MCF 10A (cell line): ENCODE measurements around the gene DXO. TPM values are rescaled to one million over a fixed set of nuclear protein-coding genes. Genes with fewer than 3 reads are reported as not detected.
"Not testable (repeated sequence)": the region's sequence is repeated elsewhere in the genome, so short reads cannot be mapped to it uniquely, and the experiment has no call there.

Source experiments
- BruUV-seq: library from RNA; stranded (reverse); fragments of 400-500 nt; replicated peaks from 2 replicates; lab custom pipeline; 2021; lab: Mats Ljungman, UMichigan
- CTCF ChIA-PET: fragments of 300-600 bp; sonication (Branson Sonifier 250); formaldehyde crosslinking; extraction: SDS; loops from one replicate; lab custom pipeline; 2021; ENCODE audit warnings: antibody characterized with exemption, inconsistent platforms; lab: Yijun Ruan, JAX
- POLR2A ChIA-PET: fragments of 300-600, 350-650 bp; sonication (Branson Sonifier 250); formaldehyde crosslinking; extraction: SDS; loops from one replicate; lab custom pipeline; 2020; ENCODE audit warnings: antibody characterized with exemption, inconsistent platforms; lab: Yijun Ruan, JAX
- DNase-seq: peaks from one replicate; pipeline ENCODE4 v3.0.0-alpha.2; 2018; ENCODE audit not compliant: unreplicated experiment
- H3K27ac Mint-ChIP-seq: one replicate; pipeline ENCODE4 v1.8.0; 2022; ENCODE audit warnings: mild to moderate bottlenecking, low read depth, mixed read lengths; ENCODE audit not compliant: unreplicated experiment
- H3K27me3 Mint-ChIP-seq: one replicate; pipeline ENCODE4 v1.8.0; 2022; ENCODE audit warnings: mixed read lengths; ENCODE audit not compliant: insufficient read depth, unreplicated experiment
- H3K36me3 Mint-ChIP-seq: one replicate; pipeline ENCODE4 v1.8.0; 2022; ENCODE audit warnings: mild to moderate bottlenecking, moderate library complexity, mixed read lengths; ENCODE audit not compliant: insufficient read depth, unreplicated experiment
- H3K4me1 Mint-ChIP-seq: one replicate; pipeline ENCODE4 v1.8.0; 2022; ENCODE audit warnings: mixed read lengths; ENCODE audit not compliant: insufficient read depth, unreplicated experiment
- H3K4me3 Mint-ChIP-seq: one replicate; pipeline ENCODE4 v1.8.0; 2022; ENCODE audit warnings: mild to moderate bottlenecking, moderate library complexity, mixed read lengths; ENCODE audit not compliant: unreplicated experiment
- H3K9me3 Mint-ChIP-seq: one replicate; pipeline ENCODE4 v1.8.0; 2022; ENCODE audit warnings: mixed read lengths; ENCODE audit not compliant: unreplicated experiment
- intact Hi-C: fragments of 100-400 bp; cut with micrococcal nuclease; formaldehyde crosslinking; loops from 2 replicates; pipeline ENCODE4 v1.14.1; 2022
- total RNA-seq: library from RNA; stranded (reverse); gene quantifications from 2 replicates; pipeline ENCODE4 v1.2.3, GENCODE V29; 2022

Gene DXO
- total RNA-seq, 1 experiment from 2014 or later: 41.4 TPM

DNA sequence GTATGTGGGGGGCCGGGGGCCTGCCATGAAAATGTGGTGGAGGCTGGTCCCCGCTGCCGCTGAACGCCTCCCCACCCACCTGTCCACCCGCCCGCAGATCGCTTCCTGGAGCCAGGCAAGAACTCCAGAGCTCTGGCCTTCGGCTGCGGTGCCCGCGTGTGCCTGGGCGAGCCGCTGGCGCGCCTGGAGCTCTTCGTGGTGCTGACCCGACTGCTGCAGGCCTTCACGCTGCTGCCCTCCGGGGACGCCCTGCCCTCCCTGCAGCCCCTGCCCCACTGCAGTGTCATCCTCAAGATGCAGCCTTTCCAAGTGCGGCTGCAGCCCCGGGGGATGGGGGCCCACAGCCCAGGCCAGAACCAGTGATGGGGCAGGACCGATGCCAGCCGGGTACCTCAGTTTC, 36.1 kb upstream of the DXO start:
- H3K27ac Mint-ChIP-seq, H3K27me3 Mint-ChIP-seq, BruUV-seq, intact Hi-C loops, POLR2A ChIA-PET, DNase-seq, CTCF ChIA-PET, H3K36me3 Mint-ChIP-seq, H3K4me1 Mint-ChIP-seq, H3K4me3 Mint-ChIP-seq, H3K9me3 Mint-ChIP-seq: not testable (repeated sequence)

DNA sequence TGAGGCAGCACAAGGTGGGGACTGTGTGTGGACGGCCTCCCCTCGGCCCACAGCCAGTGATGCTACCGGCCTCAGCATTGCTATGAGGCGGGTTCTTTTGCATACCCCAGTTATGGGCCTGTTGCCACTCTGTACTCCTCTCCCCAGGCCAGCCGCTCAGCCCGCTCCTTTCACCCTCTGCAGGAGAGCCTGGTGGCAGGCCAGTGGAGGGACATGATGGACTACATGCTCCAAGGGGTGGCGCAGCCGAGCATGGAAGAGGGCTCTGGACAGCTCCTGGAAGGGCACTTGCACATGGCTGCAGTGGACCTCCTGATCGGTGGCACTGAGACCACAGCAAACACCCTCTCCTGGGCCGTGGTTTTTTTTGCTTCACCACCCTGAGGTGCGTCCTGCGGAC, 35.1 kb upstream of the DXO start:
- BruUV-seq, intact Hi-C loops, H3K4me3 Mint-ChIP-seq, H3K36me3 Mint-ChIP-seq, POLR2A ChIA-PET, H3K4me1 Mint-ChIP-seq, H3K27ac Mint-ChIP-seq, H3K9me3 Mint-ChIP-seq, H3K27me3 Mint-ChIP-seq, CTCF ChIA-PET, DNase-seq: not testable (repeated sequence)

DNA sequence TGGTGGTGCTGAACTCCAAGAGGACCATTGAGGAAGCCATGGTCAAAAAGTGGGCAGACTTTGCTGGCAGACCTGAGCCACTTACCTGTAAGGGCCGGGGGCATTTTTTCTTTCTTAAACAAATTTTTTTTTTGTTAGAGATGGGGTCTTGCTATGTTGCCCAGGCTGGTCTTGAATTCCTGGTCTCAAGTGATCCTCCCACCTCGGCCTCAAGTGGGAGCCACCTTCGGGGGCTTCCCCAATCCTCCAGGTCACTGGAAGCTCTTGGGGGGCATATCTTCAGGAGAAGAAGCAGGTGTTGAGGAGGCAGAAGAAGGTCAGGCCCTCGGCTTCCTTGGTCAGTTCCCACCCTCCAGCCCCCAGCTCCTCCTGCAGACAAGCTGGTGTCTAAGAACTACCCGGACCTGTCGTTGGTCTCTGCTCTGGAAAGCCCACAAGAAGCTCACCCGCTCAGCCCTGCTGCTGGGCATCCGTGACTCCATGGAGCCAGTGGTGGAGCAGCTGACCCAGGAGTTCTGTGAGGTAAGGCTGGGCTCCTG, 34.1 kb upstream of the DXO start:
- H3K36me3 Mint-ChIP-seq, H3K9me3 Mint-ChIP-seq, DNase-seq, H3K4me3 Mint-ChIP-seq, CTCF ChIA-PET, H3K27ac Mint-ChIP-seq, BruUV-seq, POLR2A ChIA-PET, H3K27me3 Mint-ChIP-seq, H3K4me1 Mint-ChIP-seq, intact Hi-C loops: not testable (repeated sequence)

DNA sequence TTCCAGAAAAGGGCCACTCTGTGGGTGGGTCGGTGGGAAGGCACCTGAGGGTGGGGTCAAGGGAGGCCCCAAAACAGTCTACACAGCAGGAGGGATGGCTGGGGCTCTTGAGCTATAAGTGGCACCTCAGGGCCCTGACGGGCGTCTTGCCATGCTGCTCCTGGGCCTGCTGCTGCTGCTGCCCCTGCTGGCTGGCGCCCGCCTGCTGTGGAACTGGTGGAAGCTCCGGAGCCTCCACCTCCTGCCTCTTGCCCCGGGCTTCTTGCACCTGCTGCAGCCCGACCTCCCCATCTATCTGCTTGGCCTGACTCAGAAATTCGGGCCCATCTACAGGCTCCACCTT, 33.6 kb upstream of the DXO start:
- H3K9me3 Mint-ChIP-seq, H3K4me1 Mint-ChIP-seq, H3K4me3 Mint-ChIP-seq, POLR2A ChIA-PET, BruUV-seq, H3K27me3 Mint-ChIP-seq, CTCF ChIA-PET, H3K36me3 Mint-ChIP-seq, H3K27ac Mint-ChIP-seq, intact Hi-C loops, DNase-seq: not testable (repeated sequence)

DNA sequence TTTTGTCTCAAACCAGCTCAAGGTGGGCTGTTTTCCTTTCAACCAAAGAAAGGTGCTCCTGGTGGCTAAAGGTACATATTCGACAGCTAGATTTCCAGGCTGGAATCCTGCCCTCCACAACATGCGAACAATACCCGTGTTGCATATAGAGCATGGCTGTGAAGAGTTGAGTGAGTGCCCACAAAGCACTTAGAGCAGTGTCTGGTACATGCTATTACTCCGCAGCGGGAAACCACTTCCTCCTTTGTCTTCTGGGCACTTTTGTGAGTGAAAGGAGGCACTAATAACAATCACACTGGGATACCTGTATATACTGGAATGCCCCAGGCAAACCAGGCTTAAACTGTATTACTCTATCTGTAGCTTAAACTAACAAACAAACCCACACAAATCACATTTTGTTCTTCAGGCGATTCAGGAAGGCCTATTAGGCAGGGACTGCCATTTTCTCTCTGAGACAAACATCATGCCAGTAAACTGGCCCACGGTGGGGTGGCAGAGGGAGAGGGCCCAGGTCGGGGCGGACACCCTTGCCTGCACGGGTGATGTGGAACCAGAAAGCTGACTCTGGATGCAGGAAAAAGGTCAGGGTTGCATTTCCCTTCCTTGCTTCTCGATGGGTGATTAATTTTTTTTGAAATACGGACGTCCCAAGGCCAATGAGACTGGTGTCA, 33.1 kb upstream of the DXO start:
- H3K4me3 Mint-ChIP-seq, H3K36me3 Mint-ChIP-seq, H3K4me1 Mint-ChIP-seq, intact Hi-C loops, H3K9me3 Mint-ChIP-seq, BruUV-seq, POLR2A ChIA-PET, H3K27me3 Mint-ChIP-seq, DNase-seq, CTCF ChIA-PET, H3K27ac Mint-ChIP-seq: not testable (repeated sequence)

DNA sequence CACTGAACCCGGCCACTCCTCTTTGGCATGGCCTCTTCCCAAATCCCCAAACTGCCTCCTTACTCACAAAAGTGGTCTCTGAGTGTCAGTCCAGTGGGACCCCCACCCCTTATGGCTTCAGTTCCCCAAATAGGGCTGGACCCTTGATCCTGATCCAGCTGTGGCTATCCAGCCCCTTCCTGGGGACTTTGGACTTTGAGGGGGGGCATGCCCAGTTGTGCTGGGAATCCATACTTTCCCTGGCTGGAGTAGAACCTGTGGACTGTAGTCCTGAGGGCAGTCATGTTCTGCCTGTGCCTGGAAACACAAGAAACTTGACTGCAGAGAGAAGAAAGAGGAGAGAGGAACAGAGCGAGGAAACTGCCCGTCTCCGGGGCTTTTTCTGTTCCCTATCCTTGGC, 32.5 kb upstream of the DXO start:
- H3K4me3 Mint-ChIP-seq, intact Hi-C loops, H3K36me3 Mint-ChIP-seq, H3K27ac Mint-ChIP-seq, BruUV-seq, H3K27me3 Mint-ChIP-seq, H3K4me1 Mint-ChIP-seq, CTCF ChIA-PET, POLR2A ChIA-PET, DNase-seq, H3K9me3 Mint-ChIP-seq: not testable (repeated sequence)

DNA sequence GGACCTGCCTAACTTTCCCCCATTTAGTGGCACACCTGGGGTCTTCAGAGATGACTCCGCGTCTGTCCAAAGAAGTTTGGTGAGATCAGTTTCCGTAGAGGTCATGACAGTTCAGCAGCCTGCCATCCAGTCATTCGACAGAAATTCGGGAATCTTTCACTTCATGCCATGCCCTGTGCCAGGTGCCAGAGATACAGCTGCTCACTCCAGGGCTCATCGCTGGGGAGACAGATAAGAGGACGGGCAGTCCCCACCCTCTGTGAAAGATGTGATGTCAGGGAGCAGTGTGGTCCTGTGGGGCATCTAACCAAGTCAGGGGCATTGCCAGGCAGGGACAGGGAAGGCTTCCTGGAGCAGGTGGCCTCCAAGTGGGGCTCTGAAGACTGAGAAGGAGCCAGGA, 31.4 kb upstream of the DXO start:
- POLR2A ChIA-PET, CTCF ChIA-PET, intact Hi-C loops, BruUV-seq, H3K9me3 Mint-ChIP-seq, H3K27me3 Mint-ChIP-seq, DNase-seq, H3K36me3 Mint-ChIP-seq, H3K4me3 Mint-ChIP-seq, H3K27ac Mint-ChIP-seq, H3K4me1 Mint-ChIP-seq: not testable (repeated sequence)

DNA sequence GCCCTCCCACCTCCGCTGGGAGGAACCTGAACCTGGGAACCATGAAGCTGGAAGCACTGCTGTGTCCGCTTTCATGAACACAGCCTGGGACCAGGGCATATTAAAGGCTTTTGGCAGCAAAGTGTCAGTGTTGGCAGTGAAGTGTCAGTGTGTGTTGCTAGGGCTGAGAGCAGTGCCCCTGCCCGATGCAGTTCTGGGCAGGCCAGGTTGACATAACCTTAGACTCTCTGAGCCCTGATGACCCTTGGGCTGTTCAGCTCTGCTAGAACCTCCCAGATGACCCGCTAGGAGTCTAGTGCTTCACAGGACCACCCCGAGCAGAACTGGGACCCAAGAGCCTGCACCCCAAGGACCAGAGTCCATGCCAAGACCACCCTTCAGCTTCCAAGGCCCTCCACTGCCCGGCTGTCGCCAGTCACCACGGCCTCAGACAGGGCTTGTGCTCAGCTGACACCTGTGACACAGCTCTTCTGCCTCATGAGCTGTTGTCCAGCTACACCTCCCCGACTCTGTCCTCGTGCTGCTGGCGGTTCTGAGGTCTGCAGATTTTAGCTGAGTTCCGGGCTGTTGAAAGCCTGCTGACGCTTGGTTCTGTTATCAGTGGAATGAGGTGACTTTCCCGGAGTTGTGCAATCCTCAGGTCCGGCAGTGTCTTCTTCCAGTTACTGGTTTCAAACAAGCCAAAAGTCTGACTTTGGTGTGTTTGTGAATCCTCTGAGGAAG, 30.8 kb upstream of the DXO start:
- CTCF ChIA-PET, H3K4me1 Mint-ChIP-seq, DNase-seq, H3K27me3 Mint-ChIP-seq, H3K4me3 Mint-ChIP-seq, H3K36me3 Mint-ChIP-seq, H3K9me3 Mint-ChIP-seq, BruUV-seq, H3K27ac Mint-ChIP-seq, intact Hi-C loops, POLR2A ChIA-PET: not testable (repeated sequence)

DNA sequence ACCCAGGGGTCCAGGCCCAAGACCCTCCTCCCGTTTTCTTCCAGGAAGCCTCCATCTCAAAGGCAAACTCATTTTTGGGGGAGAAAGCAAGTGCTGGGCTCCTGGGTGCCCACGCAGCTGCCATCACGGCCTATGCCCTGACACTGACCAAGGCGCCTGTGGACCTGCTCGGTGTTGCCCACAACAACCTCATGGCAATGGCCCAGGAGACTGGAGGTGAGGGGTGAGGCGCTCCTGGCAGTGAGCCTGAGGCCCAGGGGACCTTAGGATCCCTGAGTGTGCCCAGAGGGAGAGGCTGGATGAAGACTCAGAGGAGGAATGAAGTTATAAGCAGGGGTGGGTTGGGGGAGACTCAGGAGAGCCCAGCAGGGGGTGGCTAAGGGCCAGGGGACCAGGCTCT, 24.4 kb upstream of the DXO start:
- BruUV-seq, H3K9me3 Mint-ChIP-seq, H3K27ac Mint-ChIP-seq, DNase-seq, H3K36me3 Mint-ChIP-seq, H3K4me3 Mint-ChIP-seq, POLR2A ChIA-PET, H3K27me3 Mint-ChIP-seq, CTCF ChIA-PET, intact Hi-C loops, H3K4me1 Mint-ChIP-seq: not testable (repeated sequence)
